ENCODE measurements around the gene NECAB3.

DNA sequence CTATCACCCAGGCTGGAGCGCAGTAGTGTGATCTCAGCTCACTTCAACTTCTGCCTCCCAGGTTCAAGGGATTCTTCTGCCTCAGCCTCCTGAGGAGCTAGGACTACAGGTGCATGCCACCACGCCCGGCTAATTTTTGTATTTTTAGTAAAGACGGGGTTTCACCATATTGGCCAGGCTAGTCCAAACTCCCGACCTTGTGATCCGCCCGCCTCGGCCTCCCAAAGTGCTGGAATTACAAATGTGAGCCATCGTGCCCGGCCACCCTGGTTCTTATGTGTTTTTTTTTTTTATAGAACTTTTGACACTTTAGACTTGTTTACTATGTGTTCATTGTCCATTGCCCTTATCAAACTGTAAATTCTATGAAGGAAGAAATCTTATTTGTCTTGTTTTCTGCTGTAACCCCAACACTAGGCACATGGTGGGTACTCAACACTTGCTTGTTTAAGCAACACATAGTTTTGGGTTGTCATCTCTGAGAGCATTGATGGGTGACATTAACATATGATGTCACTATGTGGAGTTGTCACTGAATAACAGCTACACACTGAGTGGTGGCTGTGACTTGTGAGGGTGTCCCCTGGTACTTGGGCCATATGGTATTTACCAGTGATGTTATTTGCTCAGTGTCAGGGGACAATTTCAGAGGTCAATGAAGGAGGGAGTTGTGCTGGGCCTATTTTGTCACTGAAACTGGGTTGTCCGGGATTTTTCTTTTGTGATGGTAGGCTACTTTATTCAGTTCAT is 47.3 kb upstream of the NECAB3 start:
- TF ChIP-seq EZH2 (IDR thresholded peaks at IDR 0.05) (no peak), EZH2phosphoT487 (IDR thresholded peaks at IDR 0.05) (no peak)
- TF ChIP-seq, protein P1, sequence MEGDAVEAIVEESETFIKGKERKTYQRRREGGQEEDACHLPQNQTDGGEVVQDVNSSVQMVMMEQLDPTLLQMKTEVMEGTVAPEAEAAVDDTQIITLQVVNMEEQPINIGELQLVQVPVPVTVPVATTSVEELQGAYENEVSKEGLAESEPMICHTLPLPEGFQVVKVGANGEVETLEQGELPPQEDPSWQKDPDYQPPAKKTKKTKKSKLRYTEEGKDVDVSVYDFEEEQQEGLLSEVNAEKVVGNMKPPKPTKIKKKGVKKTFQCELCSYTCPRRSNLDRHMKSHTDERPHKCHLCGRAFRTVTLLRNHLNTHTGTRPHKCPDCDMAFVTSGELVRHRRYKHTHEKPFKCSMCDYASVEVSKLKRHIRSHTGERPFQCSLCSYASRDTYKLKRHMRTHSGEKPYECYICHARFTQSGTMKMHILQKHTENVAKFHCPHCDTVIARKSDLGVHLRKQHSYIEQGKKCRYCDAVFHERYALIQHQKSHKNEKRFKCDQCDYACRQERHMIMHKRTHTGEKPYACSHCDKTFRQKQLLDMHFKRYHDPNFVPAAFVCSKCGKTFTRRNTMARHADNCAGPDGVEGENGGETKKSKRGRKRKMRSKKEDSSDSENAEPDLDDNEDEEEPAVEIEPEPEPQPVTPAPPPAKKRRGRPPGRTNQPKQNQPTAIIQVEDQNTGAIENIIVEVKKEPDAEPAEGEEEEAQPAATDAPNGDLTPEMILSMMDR (IDR thresholded peaks at IDR 0.05), result no peak
